ENCODE data around the gene BSDC1. TPM values are rescaled to one million over a fixed set of nuclear protein-coding genes. Genes with fewer than 3 reads are reported as not detected.

BSDC1 gene
- total RNA-seq, 6 donors from 2014 or later = 60.8 to 116 (median 68.9) TPM

DNA sequence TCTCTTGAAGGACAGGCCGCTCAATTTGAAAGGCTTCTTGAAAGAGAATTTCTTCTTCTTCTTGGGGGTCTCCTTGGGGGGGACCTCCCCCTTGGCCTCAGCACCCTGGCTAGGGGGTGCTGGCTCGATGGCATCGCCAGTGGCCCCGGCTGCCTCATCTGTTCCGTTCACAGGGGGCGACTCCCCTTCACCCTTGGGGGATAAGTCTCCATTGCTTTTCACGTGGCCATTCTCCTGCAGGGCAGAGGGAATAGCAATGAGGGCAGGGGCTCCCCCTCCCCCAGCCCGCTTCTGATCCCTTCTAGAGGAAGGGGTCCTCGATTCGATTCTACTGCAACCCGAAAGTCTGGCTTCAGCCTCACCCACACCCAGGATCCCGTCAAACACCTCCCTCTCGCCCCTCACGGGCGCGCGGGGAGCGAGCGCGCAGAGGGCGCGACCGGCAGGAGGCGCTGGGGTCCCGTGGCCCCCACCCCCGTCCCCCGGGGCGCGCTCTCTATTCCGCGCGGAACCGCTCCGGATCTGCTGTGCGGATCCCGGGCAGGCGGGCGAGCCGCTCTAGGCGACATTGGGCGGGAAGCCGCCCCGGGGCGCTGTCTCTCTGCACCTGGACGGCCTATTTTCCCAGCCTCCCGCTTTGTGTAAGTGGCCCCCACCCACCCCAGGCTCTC lies 59.2 kb downstream of the BSDC1 start:
- Histone ChIP-seq H3K27me3 (no peaks in the 10 kb centered on the region), H3K4me3 (peak overlapping the region; percentile 63 to 87 (median 79)), H3K27ac (peak overlapping the region; percentile 60 to 89 (median 78)), H3K4me1 (peaks cover 41 to 64% (median 47%) of the 10 kb centered on the region in 4 donors), H3K36me3 (peaks cover 13 to 36% (median 23%) of the 10 kb centered on the region in 4 donors), H3K9me3 (no peaks in the 10 kb centered on the region)
- TF ChIP-seq POLR2AphosphoS5 (IDR thresholded peaks at IDR 0.05) (no peak), CTCF (IDR thresholded peaks at IDR 0.05) (peak; percentile 60 to 83 (median 74))
- ATAC-seq (ENCODE audit: low FRiP score in 2 of 2) (peak; percentile 41 to 57), DNase-seq (peak; percentile 48 to 92)
- WGBS, 2 donors = 2 to 5% methylated on average over 7 to 16 of the region's 46 CpGs

GRCh38 chr1:32334274-32334861 lies 59.9 kb downstream of the BSDC1 start:
- 35 to 40% methylated on average over 2 to 9 of the region's 9 CpGs for WGBS, 2 donors
- TF ChIP-seq POLR2AphosphoS5 (IDR thresholded peaks at IDR 0.05) (no peak), CTCF (IDR thresholded peaks at IDR 0.05) (no peak), POLR2A (IDR thresholded peaks at IDR 0.05) (no peak), EP300 (IDR thresholded peaks at IDR 0.05) (no peak)
- Histone ChIP-seq H3K27ac (peak overlapping the region in 2 of 4 donors; percentile 83 to 89), H3K9me3 (no peaks in the 10 kb centered on the region), H3K27me3 (no peaks in the 10 kb centered on the region), H3K36me3 (peaks cover 14 to 42% (median 27%) of the 10 kb centered on the region in 4 donors), H3K4me1 (peaks cover 41 to 59% (median 47%) of the 10 kb centered on the region in 4 donors), H3K4me3 (peak overlapping the region in 3 of 4 donors; percentile 63 to 87 (median 76))
- ATAC-seq (ENCODE audit: low FRiP score in 2 of 2) (no peak), DNase-seq (no peak)

- no peak overlapping the region for H3K27ac ChIP-seq
- no peak for ATAC-seq (ENCODE audit: low FRiP score in 2 of 2)
- no peaks in the 10 kb centered on the region for H3K9me3 ChIP-seq
- TF ChIP-seq POLR2A (IDR thresholded peaks at IDR 0.05) (no peak), POLR2AphosphoS5 (IDR thresholded peaks at IDR 0.05) (no peak), CTCF (IDR thresholded peaks at IDR 0.05) (no peak), EP300 (IDR thresholded peaks at IDR 0.05) (no peak)
- 79 to 84% methylated on average over 3 of the region's 3 CpGs for WGBS, 2 donors
- H3K36me3 ChIP-seq = peaks cover 21 to 52% (median 36%) of the 10 kb centered on the region in 4 donors
- no peak for DNase-seq
- H3K27me3 ChIP-seq = no peaks in the 10 kb centered on the region
- H3K4me3 ChIP-seq = no peak overlapping the region
- H3K4me1 ChIP-seq = peaks cover 32 to 52% (median 42%) of the 10 kb centered on the region in 4 donors
Measured at GRCh38 chr1:32333251-32333963, 60.8 kb downstream of the BSDC1 start.

GRCh38 chr1:32332290-32333079 lies 61.8 kb downstream of the BSDC1 start:
- no peaks in the 10 kb centered on the region for H3K27me3 ChIP-seq
- WGBS, 2 donors = 85 to 87% methylated on average over 3 of the region's 3 CpGs
- H3K4me3 ChIP-seq = no peak overlapping the region
- H3K27ac ChIP-seq = no peak overlapping the region
- peaks cover 27 to 42% (median 34%) of the 10 kb centered on the region in 4 donors for H3K4me1 ChIP-seq
- TF ChIP-seq EP300 (IDR thresholded peaks at IDR 0.05) = no peak
- no peak for TF ChIP-seq POLR2A (IDR thresholded peaks at IDR 0.05)
- TF ChIP-seq CTCF (IDR thresholded peaks at IDR 0.05) = no peak
- TF ChIP-seq POLR2AphosphoS5 (IDR thresholded peaks at IDR 0.05) = no peak
- ATAC-seq (ENCODE audit: low FRiP score in 2 of 2) = no peak
- no peak for DNase-seq
- H3K9me3 ChIP-seq = no peaks in the 10 kb centered on the region
- peaks cover 25 to 61% (median 45%) of the 10 kb centered on the region in 4 donors for H3K36me3 ChIP-seq

Data from upper lobe of left lung (tissue), 6 donors.